ENCODE data around the gene LYZL4. TPM values are rescaled to one million over a fixed set of nuclear protein-coding genes. Genes with fewer than 3 reads are reported as not detected.

Gene LYZL4
- total and polyA plus RNA-seq, 10 of the 15 experiments (the other 5 are each of a cell fraction or from before 2014, with no cell fraction given) = 0.10 to 0.11 (median 0.11) TPM; not detected in 7

GRCh38 chr3:42353631-42354030 is 56.8 kb downstream of the LYZL4 start (continued):
- TF ChIP-seq PRDM15 (CRISPR knock-in tag; IDR thresholded peaks at IDR 0.05) (no peak), PAX5 (IDR thresholded peaks at IDR 0.05; ENCODE audit: borderline replicate concordance, low read depth, low read length) (no peak), NFIC (IDR thresholded peaks at IDR 0.05; ENCODE audit: low read depth, low read length) (no peak), NR2C1 (IDR thresholded peaks at IDR 0.05) (no peak), CHD2 (IDR thresholded peaks at IDR 0.05; ENCODE audit: borderline replicate concordance, low read depth, low read length) (no peak), SP1 (IDR thresholded peaks at IDR 0.05; ENCODE audit: low read depth, low read length) (no peak), WRNIP1 (IDR thresholded peaks at IDR 0.05; ENCODE audit: borderline replicate concordance, low read depth, low read length) (no peak), RBBP5 (conservative IDR thresholded peaks at IDR 0.05) (no peak)

GRCh38 chr3:42351207-42351606 is 59.2 kb downstream of the LYZL4 start:
- BruUV-seq (replicated peaks) = no TSS peak
- no peak for ATAC-seq
- intact Hi-C loops (cut with micrococcal nuclease; ENCODE audit: unreplicated experiment) (no loop called here), in situ Hi-C loops (cut with MboI) (no loop called here)
- Histone ChIP-seq H3K4me3 (no peak overlapping the region), H3K36me3 (ENCODE audit: control insufficient read depth in 2 of 2, insufficient read depth in 2 of 2, low read length in 1 of 2) (no peaks in the 10 kb centered on the region), H3K4me2 (ENCODE audit: control insufficient read depth, insufficient read depth) (no peak overlapping the region), H3K9ac (ENCODE audit: control insufficient read depth, insufficient read depth, low read length) (no peak overlapping the region), H2AFZ (ENCODE audit: control insufficient read depth, low read depth, low read length) (no peak overlapping the region), H4K20me1 (ENCODE audit: control insufficient read depth, insufficient read depth) (no peaks in the 10 kb centered on the region), H3K4me1 (ENCODE audit: control insufficient read depth, insufficient read depth, low read length) (no peaks in the 10 kb centered on the region), H3K9me3 (replicated peaks; ENCODE audit: control insufficient read depth, insufficient read depth, low read length) (no peaks in the 10 kb centered on the region), H3K27me3 (replicated peaks in 1 of 2; ENCODE audit: control insufficient read depth in 2 of 2, insufficient read depth in 2 of 2, low read length in 1 of 2) (no peaks in the 10 kb centered on the region; a peak in 2 of 4 replicates), H3K79me2 (ENCODE audit: control insufficient read depth, insufficient read depth, low read length) (no peaks in the 10 kb centered on the region), H3K27ac (ENCODE audit: control insufficient read depth, insufficient read depth) (no peak overlapping the region)
- no peak for DNase-seq (ENCODE audit: low read depth, low spot score)
- ChIA-PET SMC1A (ENCODE audit: uncharacterized antibody, unreplicated experiment) (no interaction called here), RAD21 (ENCODE audit: unreplicated experiment) (no interaction called here), CTCF (no interaction called here), POLR2A (no interaction called here)
- WGBS (ENCODE audit: insufficient coverage, insufficient replicate concordance, low lambda C conversion rate, missing lambda C conversion rate) = 23% methylated on average over 2 of the region's 2 CpGs
- FAIRE-seq = no peak
- TF ChIP-seq SRF (IDR thresholded peaks at IDR 0.05; ENCODE audit: low read depth in 2 of 2, low read length in 2 of 2) (no peak), CEBPB (IDR thresholded peaks at IDR 0.05; ENCODE audit: borderline replicate concordance in 1 of 2, low read depth in 2 of 2, low read length in 2 of 2) (no peak), CEBPZ (IDR thresholded peaks at IDR 0.05; ENCODE audit: low read depth, low read length) (no peak), HSF1 (IDR thresholded peaks at IDR 0.05; ENCODE audit: low read depth, low read length) (no peak), TCF7 (IDR thresholded peaks at IDR 0.05; ENCODE audit: borderline replicate concordance) (no peak), ZBED1 (IDR thresholded peaks at IDR 0.05; ENCODE audit: borderline replicate concordance) (no peak), BCL11A (IDR thresholded peaks at IDR 0.05; ENCODE audit: low read depth, low read length) (no peak), NR2F1 (conservative IDR thresholded peaks at IDR 0.05) (no peak), MEF2B (IDR thresholded peaks at IDR 0.05; ENCODE audit: partially characterized antibody, poor library complexity, severe bottlenecking) (no peak)

Data from GM12878 (cell line).